SK-N-MC (cell line): ENCODE measurements around the gene PIF1.

ENCODE experiments used
- EZH2 ChIP-seq: fragments of 200-600 bp; sonication (generic); IDR thresholded peaks from one replicate; pipeline ENCODE4 v1.6.1; 2017; ENCODE audit warnings: antibody characterized with exemption
- POLR2AphosphoS5 ChIP-seq: IDR thresholded peaks from 2 replicates; pipeline ENCODE4 v1.6.1; 2012; ENCODE audit warnings: mild to moderate bottlenecking, low read depth, low read length, borderline replicate concordance

- no peak for TF ChIP-seq POLR2AphosphoS5
- no peak for TF ChIP-seq EZH2
Observed at GRCh38 chr15:64792282-64792681, 33.2 kb downstream of the PIF1 start.
